Measurements from ENCODE around the gene B3GNT7.

DNA sequence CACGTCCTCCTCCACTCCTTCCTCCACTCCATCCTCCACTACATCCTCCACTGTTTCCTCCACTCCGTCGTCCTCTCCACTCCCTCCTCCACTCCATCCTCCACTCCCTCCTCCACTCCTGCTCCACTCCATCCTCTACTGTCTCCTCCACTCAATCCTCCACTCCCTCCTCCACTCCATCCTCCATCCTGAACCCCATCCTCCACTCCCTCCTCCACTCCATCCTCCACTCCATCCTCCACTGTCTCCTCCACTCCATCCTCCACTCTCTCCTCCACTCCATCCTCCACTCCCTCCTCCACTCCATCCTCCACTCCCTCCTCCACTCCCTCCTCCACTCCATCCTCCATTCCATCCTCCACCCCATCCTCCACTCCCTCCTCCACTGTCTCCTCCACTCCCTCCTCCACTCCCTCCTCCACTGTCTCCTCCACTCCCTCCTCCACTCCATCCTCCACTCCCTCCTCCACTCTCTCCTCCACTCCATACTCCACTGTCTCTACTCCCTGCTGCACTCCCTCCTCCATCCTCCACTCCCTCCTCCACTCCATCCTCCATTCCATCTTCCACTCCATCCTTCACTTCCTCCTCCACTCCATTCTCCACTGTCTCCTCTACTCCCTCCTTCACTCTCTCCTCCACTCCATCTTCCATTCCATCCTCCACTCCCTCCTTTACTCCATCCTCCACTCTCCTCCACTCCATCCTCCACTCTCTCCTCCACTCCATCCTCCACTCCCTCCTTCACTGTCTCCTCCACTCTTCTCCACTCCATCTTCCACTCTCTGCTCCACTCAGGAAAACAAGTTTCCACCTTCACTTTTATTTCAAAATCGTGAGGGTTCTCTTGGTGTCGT is 14.3 kb upstream of the B3GNT7 start:
- TF ChIP-seq, protein P1, sequence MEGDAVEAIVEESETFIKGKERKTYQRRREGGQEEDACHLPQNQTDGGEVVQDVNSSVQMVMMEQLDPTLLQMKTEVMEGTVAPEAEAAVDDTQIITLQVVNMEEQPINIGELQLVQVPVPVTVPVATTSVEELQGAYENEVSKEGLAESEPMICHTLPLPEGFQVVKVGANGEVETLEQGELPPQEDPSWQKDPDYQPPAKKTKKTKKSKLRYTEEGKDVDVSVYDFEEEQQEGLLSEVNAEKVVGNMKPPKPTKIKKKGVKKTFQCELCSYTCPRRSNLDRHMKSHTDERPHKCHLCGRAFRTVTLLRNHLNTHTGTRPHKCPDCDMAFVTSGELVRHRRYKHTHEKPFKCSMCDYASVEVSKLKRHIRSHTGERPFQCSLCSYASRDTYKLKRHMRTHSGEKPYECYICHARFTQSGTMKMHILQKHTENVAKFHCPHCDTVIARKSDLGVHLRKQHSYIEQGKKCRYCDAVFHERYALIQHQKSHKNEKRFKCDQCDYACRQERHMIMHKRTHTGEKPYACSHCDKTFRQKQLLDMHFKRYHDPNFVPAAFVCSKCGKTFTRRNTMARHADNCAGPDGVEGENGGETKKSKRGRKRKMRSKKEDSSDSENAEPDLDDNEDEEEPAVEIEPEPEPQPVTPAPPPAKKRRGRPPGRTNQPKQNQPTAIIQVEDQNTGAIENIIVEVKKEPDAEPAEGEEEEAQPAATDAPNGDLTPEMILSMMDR (IDR thresholded peaks at IDR 0.05), result no peak
- TF ChIP-seq POLR2A (IDR thresholded peaks at IDR 0.05), result no peak

Measured in lower leg skin (tissue), 3 donors.